Occipital lobe (tissue), 2 donors: Measurements from ENCODE around the gene DCLK2. TPM values are rescaled to one million over a fixed set of nuclear protein-coding genes. Genes with fewer than 3 reads are reported as not detected.

Experiments used
- DNase-seq: peaks from one replicate; lab custom pipeline; 2025; lab: John Stamatoyannopoulos, UW
- total RNA-seq: library from RNA; depleted of rRNA; stranded (reverse); fragments of >200 nt; gene quantifications from one replicate; pipeline ENCODE4 v1.2.3, GENCODE V29; 2014

DCLK2 gene
- 65.0 TPM for total RNA-seq

GRCh38 chr4:150078041-150078578, at the start of gene DCLK2:
Gene DCLK2, plus strand, starts transcription at chr4:150078445. Its CDS starts 583 bp downstream, at chr4:150079028.
- peak; percentile 67 for DNase-seq

- DNase-seq = no peak
Observed at GRCh38 chr4:150032541-150032940, 45.7 kb upstream of the DCLK2 start.

GRCh38 chr4:150033081-150033480, 45.2 kb upstream of the DCLK2 start:
- no peak for DNase-seq

GRCh38 chr4:150033901-150034300, 44.3 kb upstream of the DCLK2 start:
- DNase-seq = no peak

GRCh38 chr4:150037251-150037856, 40.9 kb upstream of the DCLK2 start:
- no peak for DNase-seq

GRCh38 chr4:150038335-150039076, 39.7 kb upstream of the DCLK2 start:
- no peak for DNase-seq

GRCh38 chr4:150039274-150040127, 38.7 kb upstream of the DCLK2 start:
- DNase-seq = no peak

- DNase-seq = no peak
Observed at GRCh38 chr4:150044517-150044916, 33.7 kb upstream of the DCLK2 start.

- no peak for DNase-seq
Observed at GRCh38 chr4:150045410-150045809, 32.8 kb upstream of the DCLK2 start.

- no peak for DNase-seq
Observed at GRCh38 chr4:150046728-150047217, 31.5 kb upstream of the DCLK2 start.

- DNase-seq = no peak
Observed at GRCh38 chr4:150047546-150047945, 30.7 kb upstream of the DCLK2 start.

GRCh38 chr4:150049682-150050081, 28.6 kb upstream of the DCLK2 start:
- no peak for DNase-seq

- no peak for DNase-seq
Observed at GRCh38 chr4:150050566-150050965, 27.7 kb upstream of the DCLK2 start.

- DNase-seq = no peak
Observed at GRCh38 chr4:150051111-150051510, 27.1 kb upstream of the DCLK2 start.

- no peak for DNase-seq
Observed at GRCh38 chr4:150055467-150055866, 22.8 kb upstream of the DCLK2 start.

- DNase-seq = no peak
Observed at GRCh38 chr4:150056569-150056968, 21.7 kb upstream of the DCLK2 start.

- no peak for DNase-seq
Observed at GRCh38 chr4:150061086-150061776, 17.0 kb upstream of the DCLK2 start.

GRCh38 chr4:150063128-150063527, 15.1 kb upstream of the DCLK2 start:
- DNase-seq = no peak

GRCh38 chr4:150065740-150066139, 12.5 kb upstream of the DCLK2 start:
- DNase-seq = no peak

GRCh38 chr4:150067859-150068258, 10.4 kb upstream of the DCLK2 start:
- DNase-seq = no peak

- no peak for DNase-seq
Observed at GRCh38 chr4:150068300-150068960, 9.8 kb upstream of the DCLK2 start.
